NCI-H1105 (cell line): ENCODE data around the gene TMPRSS7.

Experiments
- DNase-seq: peaks from one replicate; lab custom pipeline; 2025; lab: John Stamatoyannopoulos, UW

Gene TMPRSS7

GRCh38 chr3:112128843-112129727 lies 94.5 kb downstream of the TMPRSS7 start:
- DNase-seq, result no peak

GRCh38 chr3:112129925-112130637 lies 95.5 kb downstream of the TMPRSS7 start:
- DNase-seq, result no peak

GRCh38 chr3:112130638-112130993 lies 96.1 kb downstream of the TMPRSS7 start:
- no peak for DNase-seq
